ENCODE data around the gene DAAM1.

The DAAM1 gene

GRCh38 chr14:59331217-59331616 lies 142.8 kb downstream of the DAAM1 start:
- no peak for DNase-seq (ENCODE audit: low spot score)
- Histone ChIP-seq H3K4me3 (no peak overlapping the region), H3K27ac (peak overlapping the region; percentile 31 to 33)
- no peak for TF ChIP-seq CTCF (IDR thresholded peaks at IDR 0.05)

- peak overlapping the region; percentile 79 to 82 for H3K27ac ChIP-seq
- DNase-seq (ENCODE audit: low spot score), result no peak
These were observed 144.3 kb downstream of the DAAM1 start for GRCh38 chr14:59332727-59333126.

GRCh38 chr14:59333235-59333634 lies 144.8 kb downstream of the DAAM1 start:
- TF ChIP-seq CTCF (IDR thresholded peaks at IDR 0.05), result no peak
- H3K4me3 ChIP-seq, result no peak overlapping the region
- H3K27ac ChIP-seq, result peak overlapping the region; percentile 79 to 82
- no peak for DNase-seq (ENCODE audit: low spot score)

More at GRCh38 chr14:59332727-59333126, 144.3 kb downstream of the DAAM1 start:
- no peak overlapping the region for H3K4me3 ChIP-seq
- no peak for TF ChIP-seq CTCF (IDR thresholded peaks at IDR 0.05)

- Histone ChIP-seq H3K4me3 (no peak overlapping the region), H3K27ac (peak overlapping the region; percentile 79 to 82)
- DNase-seq (ENCODE audit: low spot score), result no peak
- TF ChIP-seq CTCF (IDR thresholded peaks at IDR 0.05), result no peak
These were observed 145.2 kb downstream of the DAAM1 start for GRCh38 chr14:59333668-59334067.

- no peak for TF ChIP-seq CTCF (IDR thresholded peaks at IDR 0.05)
- Histone ChIP-seq H3K27ac (peak overlapping the region; percentile 79 to 82), H3K4me3 (no peak overlapping the region)
- DNase-seq (ENCODE audit: low spot score), result no peak
These were observed 145.8 kb downstream of the DAAM1 start for GRCh38 chr14:59334253-59334652.

- TF ChIP-seq CTCF (IDR thresholded peaks at IDR 0.05), result no peak
- no peak for DNase-seq (ENCODE audit: low spot score)
- Histone ChIP-seq H3K4me3 (no peak overlapping the region), H3K27ac (peak overlapping the region; percentile 68 to 85)
These were observed 147.6 kb downstream of the DAAM1 start for GRCh38 chr14:59336098-59336497.

GRCh38 chr14:59336706-59337105 lies 148.2 kb downstream of the DAAM1 start:
- Histone ChIP-seq H3K4me3 (no peak overlapping the region), H3K27ac (peak overlapping the region; percentile 68 to 85)
- no peak for DNase-seq (ENCODE audit: low spot score)
- TF ChIP-seq CTCF (IDR thresholded peaks at IDR 0.05), result no peak

Data from coronary artery (tissue), 2 donors.